Endothelial cell of umbilical vein (primary cell): ENCODE data around the gene ALOXE3. TPM values are rescaled to one million over a fixed set of nuclear protein-coding genes. Genes with fewer than 3 reads are reported as not detected.

Experiments
- BruUV-seq: library from RNA; stranded (reverse); fragments of 400-500 nt; replicated peaks from 2 replicates; lab custom pipeline; 2021; lab: Mats Ljungman, UMichigan
- CTCF ChIA-PET: fragments of 300-600, 350-600 bp; sonication (Branson Sonifier 250); formaldehyde crosslinking; loops from one replicate; lab custom pipeline; 2021; ENCODE audit warnings: antibody characterized with exemption, inconsistent platforms; lab: Charles Lee
- POLR2A ChIA-PET: fragments of 300-600, 350-600 bp; sonication (Branson Sonifier 250); formaldehyde crosslinking; loops from one replicate; lab custom pipeline; 2021; ENCODE audit warnings: antibody characterized with exemption, inconsistent platforms; lab: Charles Lee
- DNase-seq: peaks from one replicate; pipeline ENCODE4 v3.0.0-alpha.2; 2011; ENCODE audit warnings: low read depth, low spot score
- FAIRE-seq: peaks from 2 replicates; lab custom pipeline; 2011; peaks lifted over from hg19 to GRCh38; lab: Jason Lieb, UNC
- H2AFZ ChIP-seq: 2 replicates; pipeline ENCODE4 v1.6.0; 2012; ENCODE audit warnings: low read depth, low read length, control low read depth, inconsistent platforms
- H3K27ac ChIP-seq: 2 replicates; pipeline ENCODE4 v1.5.1; 2011; ENCODE audit warnings: low read depth, mild to moderate bottlenecking, control low read depth, low read length, moderate library complexity; ENCODE audit not compliant: insufficient read depth
- H3K27me3 ChIP-seq, 2 experiments: 2 replicates each; pipeline versions ENCODE4 v1.6.0 to v1.6.1; 2011; ENCODE audit warnings: low read length in 2 of 2, mixed read lengths in 1 of 2; ENCODE audit not compliant: control insufficient read depth in 2 of 2, insufficient read depth in 2 of 2
- H3K36me3 ChIP-seq, 2 experiments: 2 replicates in 1 of 2; 3 replicates in 1 of 2; pipeline ENCODE4 v1.5.1; 2011; ENCODE audit warnings: low read length in 2 of 2, mild to moderate bottlenecking in 1 of 2, moderate library complexity in 1 of 2; ENCODE audit not compliant: control insufficient read depth in 2 of 2, insufficient read depth in 2 of 2; ENCODE audit errors: extremely low read depth in 1 of 2
- H3K4me1 ChIP-seq: 3 replicates; pipeline ENCODE4 v1.5.1; 2011; ENCODE audit warnings: mild to moderate bottlenecking, low read length; ENCODE audit not compliant: control insufficient read depth, insufficient read depth; ENCODE audit errors: extremely low read depth
- H3K4me2 ChIP-seq: 2 replicates; pipeline ENCODE4 v1.6.1; 2011; ENCODE audit warnings: low read length, control low read depth, mixed read lengths; ENCODE audit not compliant: insufficient read depth
- H3K4me3 ChIP-seq, 3 experiments: fragments of 200-600 bp in 1 of 3; sonication (generic), shearing (Covaris generic) in 1 of 3; replicated peaks in 1 of 3; 2 replicates each; pipeline ENCODE4 v1.5.1; 2011 to 2016; ENCODE audit warnings: control low read depth in 3 of 3, low read length in 3 of 3, mild to moderate bottlenecking in 2 of 3, inconsistent platforms in 1 of 3, low read depth in 1 of 3, moderate library complexity in 1 of 3; ENCODE audit not compliant: insufficient read depth in 1 of 3
- H3K79me2 ChIP-seq: 2 replicates; pipeline ENCODE4 v1.6.0; 2012; ENCODE audit warnings: low read length, inconsistent platforms; ENCODE audit not compliant: control insufficient read depth, insufficient read depth
- H3K9ac ChIP-seq: replicated peaks from 2 replicates; pipeline ENCODE3; 2011; ENCODE audit warnings: low read length, control low read depth; ENCODE audit not compliant: insufficient read depth; ENCODE audit errors: extremely low read depth
- H3K9me1 ChIP-seq: replicated peaks from 3 replicates; pipeline ENCODE4 v1.6.0; 2011; ENCODE audit warnings: mild to moderate bottlenecking, low read length; ENCODE audit not compliant: control insufficient read depth, insufficient read depth; ENCODE audit errors: extremely low read depth
- H3K9me3 ChIP-seq: replicated peaks from 2 replicates; pipeline ENCODE4 v1.5.1; 2012; ENCODE audit warnings: low read length, inconsistent platforms; ENCODE audit not compliant: control insufficient read depth, insufficient read depth
- H4K20me1 ChIP-seq: replicated peaks from 2 replicates; pipeline ENCODE3; 2011; ENCODE audit warnings: mild to moderate bottlenecking, low read length; ENCODE audit not compliant: control insufficient read depth, insufficient read depth; ENCODE audit errors: extremely low read depth
- EZH2 ChIP-seq: IDR thresholded peaks from 2 replicates; pipeline ENCODE4 v1.6.1; 2012; ENCODE audit warnings: borderline replicate concordance, low read depth, mild to moderate bottlenecking, moderate library complexity, low read length, inconsistent platforms; ENCODE audit not compliant: severe bottlenecking
- FOS ChIP-seq: IDR thresholded peaks from 2 replicates; pipeline ENCODE4 v1.6.1; 2011; ENCODE audit warnings: mild to moderate bottlenecking, low read length, moderate library complexity, borderline replicate concordance; ENCODE audit not compliant: insufficient read depth
- GATA2 ChIP-seq: IDR thresholded peaks from 2 replicates; pipeline ENCODE4 v1.7.0; 2011; ENCODE audit warnings: low read depth, mild to moderate bottlenecking, moderate library complexity, mixed read lengths, low read length; ENCODE audit not compliant: insufficient read length, insufficient read depth
- JUN ChIP-seq: IDR thresholded peaks from 2 replicates; pipeline ENCODE4 v1.6.1; 2011; ENCODE audit warnings: borderline replicate concordance, low read depth; ENCODE audit not compliant: insufficient read length, insufficient read depth
- MYC ChIP-seq: IDR thresholded peaks from one replicate; pipeline ENCODE4 v1.6.1; 2011; ENCODE audit warnings: mild to moderate bottlenecking, low read depth, low read length
- POLR2A ChIP-seq: IDR thresholded peaks from 2 replicates; pipeline ENCODE4 v1.6.1; 2012; ENCODE audit warnings: low read depth, mild to moderate bottlenecking, control low read depth, low read length
- POLR2AphosphoS5 ChIP-seq: IDR thresholded peaks from 2 replicates; pipeline ENCODE4 v1.6.1; 2012; ENCODE audit warnings: low read depth, mild to moderate bottlenecking, control low read depth, low read length, moderate library complexity; ENCODE audit not compliant: insufficient read depth
- dilution Hi-C: fragments of 300-500 bp; cut with MboI; formaldehyde crosslinking; loops from one replicate; pipeline ENCODE4 v1.15.0; 2019; ENCODE audit warnings: low sequenced_read_pairs; ENCODE audit not compliant: extremely low pct_ligation_motif_present
- intact Hi-C: fragments of 100-400 bp; cut with micrococcal nuclease; formaldehyde crosslinking; loops from one replicate; pipeline ENCODE4 v1.10.0; 2022
- polyA plus RNA-seq, 4 experiments: library from polyadenylated mRNA; depleted of rRNA in 3 of 4; stranded (reverse) in 3 of 4; unstranded in 1 of 4; fragments of >200 nt; gene quantifications; 2 replicates each; pipeline versions ENCODE4 v1.2.1 to v1.2.3, GENCODE V29; 2011 to 2012; ENCODE audit warnings: missing spikeins in 1 of 4
- total RNA-seq: library from RNA; stranded (reverse); gene quantifications from 2 replicates; pipeline ENCODE4 v1.2.3, GENCODE V29; 2021
- TF ChIP-seq, protein P1 (sequence below), 2 donors: IDR thresholded peaks; 1 replicate in 1 of 2; 2 replicates in 1 of 2; pipeline ENCODE4 v1.5.1; 2011; ENCODE audit warnings: low read length in 2 of 2, mild to moderate bottlenecking in 2 of 2, moderate library complexity in 2 of 2, control low read depth in 1 of 2, inconsistent platforms in 1 of 2, low read depth in 1 of 2; ENCODE audit not compliant: insufficient read depth in 1 of 2; ENCODE audit errors: extremely low read depth in 1 of 2
- TF ChIP-seq, protein P2 (sequence below): IDR thresholded peaks from 2 replicates; pipeline ENCODE4 v1.6.1; 2011; ENCODE audit not compliant: insufficient read depth, insufficient read length

The ALOXE3 gene
- total and polyA plus RNA-seq, 2 donors (not counting 3 experiments of a cell fraction or from before 2014, with no cell fraction given) = 0.01 TPM; not detected in 1

DNA sequence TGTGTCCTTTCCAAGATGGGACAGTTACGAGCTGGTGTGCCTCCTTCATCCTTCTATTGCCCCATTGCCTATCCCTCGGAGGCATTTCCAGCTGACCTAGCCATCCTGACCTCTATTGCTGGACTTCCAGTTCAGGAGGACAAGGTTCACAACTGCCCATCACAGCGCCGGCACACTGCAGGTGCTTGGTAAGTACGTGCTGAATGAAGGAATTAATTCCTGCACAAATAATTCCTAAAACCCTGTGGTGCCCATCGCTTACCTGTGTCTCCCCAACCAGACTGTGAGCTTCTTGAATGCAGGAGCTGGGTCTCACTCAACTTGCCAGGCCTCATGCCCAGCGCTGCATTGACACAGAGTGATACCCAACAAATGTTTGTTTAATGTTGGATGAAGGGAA lies 66.5 kb downstream of the ALOXE3 start:
- CTCF ChIA-PET = interaction anchor here (2.6 kb wide), 1 partner anchor 10 kb away, joined by 13 read pairs; no protein-coding TSS in a partner anchor
- H3K27ac ChIP-seq = no peak overlapping the region
- H4K20me1 ChIP-seq = no peaks in the 10 kb centered on the region
- H3K4me2 ChIP-seq = no peak overlapping the region
- POLR2A ChIA-PET = no interaction called here
- no peak overlapping the region for H3K4me3 ChIP-seq
- intact Hi-C loops (no loop called here), dilution Hi-C loops (no loop called here)
- no peaks in the 10 kb centered on the region for H3K9me3 ChIP-seq
- peaks cover 11% of the 10 kb centered on the region for H3K4me1 ChIP-seq
- H3K27me3 ChIP-seq = peaks cover 0 to 2% of the 10 kb centered on the region in 2 experiments
- no peak overlapping the region for H3K9ac ChIP-seq
- H2AFZ ChIP-seq = no peak overlapping the region
- no peaks in the 10 kb centered on the region for H3K79me2 ChIP-seq
- BruUV-seq = no TSS peak
- H3K9me1 ChIP-seq = no peaks in the 10 kb centered on the region
- FAIRE-seq (no peak), DNase-seq (no peak)
- no peaks in the 10 kb centered on the region for H3K36me3 ChIP-seq
- TF ChIP-seq GATA2 (no peak), MYC (no peak), POLR2AphosphoS5 (no peak), POLR2A (no peak), FOS (no peak), JUN (no peak), EZH2 (no peak)
- TF ChIP-seq, protein P1, sequence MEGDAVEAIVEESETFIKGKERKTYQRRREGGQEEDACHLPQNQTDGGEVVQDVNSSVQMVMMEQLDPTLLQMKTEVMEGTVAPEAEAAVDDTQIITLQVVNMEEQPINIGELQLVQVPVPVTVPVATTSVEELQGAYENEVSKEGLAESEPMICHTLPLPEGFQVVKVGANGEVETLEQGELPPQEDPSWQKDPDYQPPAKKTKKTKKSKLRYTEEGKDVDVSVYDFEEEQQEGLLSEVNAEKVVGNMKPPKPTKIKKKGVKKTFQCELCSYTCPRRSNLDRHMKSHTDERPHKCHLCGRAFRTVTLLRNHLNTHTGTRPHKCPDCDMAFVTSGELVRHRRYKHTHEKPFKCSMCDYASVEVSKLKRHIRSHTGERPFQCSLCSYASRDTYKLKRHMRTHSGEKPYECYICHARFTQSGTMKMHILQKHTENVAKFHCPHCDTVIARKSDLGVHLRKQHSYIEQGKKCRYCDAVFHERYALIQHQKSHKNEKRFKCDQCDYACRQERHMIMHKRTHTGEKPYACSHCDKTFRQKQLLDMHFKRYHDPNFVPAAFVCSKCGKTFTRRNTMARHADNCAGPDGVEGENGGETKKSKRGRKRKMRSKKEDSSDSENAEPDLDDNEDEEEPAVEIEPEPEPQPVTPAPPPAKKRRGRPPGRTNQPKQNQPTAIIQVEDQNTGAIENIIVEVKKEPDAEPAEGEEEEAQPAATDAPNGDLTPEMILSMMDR (IDR thresholded peaks at IDR 0.05; ENCODE audit: extremely low read depth in 1 of 2, insufficient read depth in 1 of 2, low read depth in 1 of 2, low read length in 2 of 2) = no peak
- TF ChIP-seq, protein P2, sequence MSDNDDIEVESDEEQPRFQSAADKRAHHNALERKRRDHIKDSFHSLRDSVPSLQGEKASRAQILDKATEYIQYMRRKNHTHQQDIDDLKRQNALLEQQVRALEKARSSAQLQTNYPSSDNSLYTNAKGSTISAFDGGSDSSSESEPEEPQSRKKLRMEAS = no peak
